NCI-H1092 treated with DMSO at 0.1 percent for 48 hours (cell line): ENCODE measurements around the gene SLC35F4.

Source experiments
- DNase-seq: peaks from one replicate; lab custom pipeline; 2025; lab: John Stamatoyannopoulos, UW

SLC35F4 gene

DNA sequence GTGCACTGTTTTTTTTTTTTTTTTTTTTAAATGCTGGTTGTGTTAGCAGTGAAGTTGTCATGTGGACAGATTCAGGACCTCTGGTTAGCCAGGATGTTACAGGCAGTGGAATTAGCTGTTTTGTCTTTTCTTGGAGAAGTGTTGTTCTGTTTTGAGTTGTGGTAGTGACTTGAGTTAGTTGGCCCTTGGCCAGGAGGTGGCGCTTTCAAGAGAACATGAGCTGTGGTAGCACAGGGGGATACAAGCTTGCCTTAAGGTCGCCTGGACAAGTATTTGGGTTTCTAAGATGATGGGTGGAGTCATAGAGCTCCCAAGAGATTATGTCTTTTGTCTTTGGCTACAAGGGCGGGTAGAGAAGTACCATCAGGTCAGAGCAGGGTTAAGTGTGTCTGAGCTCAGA is 338.9 kb downstream of the SLC35F4 start:
- DNase-seq = no peak

DNA sequence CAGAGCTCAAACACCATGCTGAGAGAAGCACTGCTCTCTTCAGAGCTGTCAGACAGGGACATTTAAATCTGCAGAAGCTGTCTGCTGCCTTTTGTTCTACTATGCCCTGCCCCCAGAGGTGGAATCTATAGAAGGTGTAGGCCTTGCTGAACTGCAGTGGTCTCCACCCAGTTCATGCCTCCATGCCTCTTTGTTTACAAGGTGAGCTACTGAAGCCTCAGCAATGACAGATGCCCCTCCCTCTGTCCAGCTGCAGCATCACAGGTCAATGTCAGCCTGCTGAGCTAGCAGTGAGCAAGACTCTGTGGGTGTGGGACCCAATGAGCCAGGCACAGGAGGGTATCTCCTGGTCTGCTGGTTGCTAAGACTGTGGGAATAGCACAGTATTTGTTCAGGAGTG is 346.8 kb downstream of the SLC35F4 start:
- DNase-seq = no peak
